Dedifferentiated amniotic fluid mesenchymal stem cell (primary cell): ENCODE results near the gene FBH1.

Source experiments
- DNase-seq: peaks from one replicate; pipeline ENCODE4 v3.0.0-alpha.2; 2016; ENCODE audit errors: extremely low spot score

Gene FBH1

DNA sequence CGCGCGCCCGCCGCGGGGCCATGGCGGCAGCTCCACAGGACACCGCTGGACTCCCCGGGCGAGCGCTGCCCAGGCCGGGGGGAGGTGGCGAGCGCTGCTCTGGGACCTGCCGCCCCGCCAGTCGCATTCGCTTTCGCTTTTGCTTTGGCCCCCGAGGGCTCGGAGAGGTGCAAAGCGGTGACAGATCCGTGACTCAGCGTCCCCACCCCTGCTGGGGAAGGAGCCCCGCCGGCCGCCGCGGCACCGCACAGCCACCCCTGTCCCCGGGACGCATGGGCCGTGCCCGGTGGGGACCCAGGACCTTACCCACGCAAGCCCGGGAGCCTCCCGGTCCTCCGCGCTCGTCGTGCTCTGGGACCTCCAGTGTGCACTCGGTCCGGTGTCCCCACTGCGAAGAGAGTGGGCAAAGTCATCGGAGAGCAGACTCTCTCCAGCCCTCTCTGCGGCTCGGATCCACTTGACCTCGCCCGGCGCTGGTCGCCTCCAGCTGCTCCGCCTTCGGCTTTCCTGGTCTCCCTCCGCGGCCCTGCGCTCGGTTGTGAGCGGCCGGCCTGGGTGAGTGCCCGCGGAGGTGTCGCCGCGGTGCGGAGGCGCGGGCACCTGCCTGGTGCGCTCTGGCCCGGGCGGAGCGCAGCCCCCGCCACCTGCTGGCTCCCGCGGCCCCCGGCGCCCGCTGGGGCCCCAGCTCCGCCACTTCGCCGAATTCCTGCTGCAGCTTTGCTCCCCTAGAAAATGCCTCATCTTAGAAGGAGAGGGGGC lies 87.6 kb downstream of the FBH1 start, which contains the start of gene IL15RA:
Gene IL15RA, minus strand, starts transcription at position 73 of the 759 bp plus-strand sequence. Its CDS starts 51 bp downstream, at position 22.
- DNase-seq = peak; percentile 51

DNA sequence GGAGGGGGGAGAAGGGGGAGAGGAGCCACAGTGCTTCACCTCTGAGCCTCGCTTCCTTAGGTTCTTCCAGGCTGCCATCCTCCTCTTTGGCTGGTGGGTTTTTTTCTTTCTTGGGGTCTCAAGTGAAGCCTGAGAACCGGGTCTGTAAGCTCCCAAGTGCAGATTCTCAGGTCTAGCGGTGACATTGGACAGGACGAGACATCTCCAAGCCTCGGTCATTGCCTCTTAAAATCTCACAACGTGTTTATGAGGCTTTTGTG lies 88.1 kb downstream of the FBH1 start:
- DNase-seq = no peak

DNA sequence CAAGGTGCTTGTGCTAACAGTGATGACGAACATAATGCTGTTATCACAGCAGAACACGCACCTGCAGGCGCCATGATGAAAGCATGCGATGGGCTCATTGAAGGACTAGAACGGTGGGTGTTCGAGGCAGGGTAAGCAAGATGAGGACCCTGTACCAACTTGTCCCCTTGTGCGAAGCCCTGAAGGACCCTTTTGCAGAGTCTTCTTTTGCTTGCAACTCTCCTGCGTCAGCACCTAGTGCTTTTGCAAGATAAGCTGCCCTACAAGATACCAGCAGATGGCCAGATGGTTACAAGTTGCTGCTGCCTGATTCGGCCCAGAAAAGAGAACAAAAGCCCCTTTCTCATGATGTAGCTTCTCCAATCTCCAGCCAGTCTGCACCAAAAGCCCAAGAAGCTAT lies 91.5 kb downstream of the FBH1 start:
- DNase-seq = no peak

DNA sequence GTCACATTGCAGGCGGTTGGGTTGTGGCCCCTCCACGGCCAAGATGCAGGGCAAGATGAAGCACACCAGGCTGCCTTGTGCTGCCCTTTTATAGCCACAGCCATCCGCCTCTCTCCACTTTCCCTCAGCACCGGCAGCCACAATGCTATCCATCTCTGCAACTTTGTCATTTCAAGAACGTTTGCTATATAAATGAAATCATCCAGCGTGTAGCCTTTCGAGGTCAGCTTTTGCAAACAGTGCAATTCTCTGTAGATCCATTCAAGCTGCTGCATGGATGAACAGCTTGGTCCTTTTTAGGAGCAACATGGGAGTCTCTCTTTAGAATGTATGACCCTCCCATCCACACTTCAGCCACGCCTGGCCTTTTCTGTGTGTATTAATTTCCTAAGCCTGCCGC lies 93.7 kb downstream of the FBH1 start:
- no peak for DNase-seq

DNA sequence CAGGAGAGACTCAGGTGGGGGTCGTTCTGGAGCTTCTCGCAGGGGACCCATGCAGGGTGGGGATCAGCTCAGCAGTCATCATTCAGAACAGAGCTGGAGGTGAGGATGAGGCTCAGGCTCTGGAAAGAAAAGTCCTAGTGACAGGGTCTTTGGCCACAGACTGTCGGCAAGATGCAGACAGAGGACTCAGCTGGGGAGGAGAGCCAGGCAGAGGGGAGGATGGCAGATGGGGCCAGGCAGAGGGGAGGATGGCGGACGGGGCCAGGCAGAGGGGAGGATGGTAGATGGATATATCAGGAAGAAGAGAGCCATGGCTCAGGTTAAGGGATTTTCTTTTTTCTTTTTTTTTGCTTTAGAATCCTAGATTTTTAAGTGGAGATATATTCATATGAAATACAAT lies 95.0 kb downstream of the FBH1 start:
- DNase-seq = no peak
